Lower leg skin (tissue), 4 donors: ENCODE results near the gene RAP1GDS1. TPM values are rescaled to one million over a fixed set of nuclear protein-coding genes. Genes with fewer than 3 reads are reported as not detected.

ENCODE experiments used
- DNase-seq, 2 donors: peaks; one replicate each; pipeline ENCODE4 v3.0.0-alpha.2; 2019; ENCODE audit warnings: low spot score in 2 of 2
- H3K4me3 ChIP-seq: fragments of 200-600 bp; sonication (generic); 2 replicates; pipeline ENCODE4 v1.5.1; 2017; ENCODE audit warnings: mild to moderate bottlenecking, low read depth; ENCODE audit not compliant: poor library complexity, severe bottlenecking
- POLR2A ChIP-seq, 2 donors: fragments of 450-650 bp; IDR thresholded peaks; one replicate each; pipeline ENCODE4 v1.6.1; 2016 to 2017; ENCODE audit warnings: antibody characterized with exemption in 2 of 2, mild to moderate bottlenecking in 1 of 2, moderate library complexity in 1 of 2
- WGBS, 2 donors: methylation state at CpG; one replicate each; pipeline ENCODE4 v1.1.5; 2018; 5-methylcytosine and 5-hydroxymethylcytosine counted together
- intact Hi-C: fragments of 100-400 bp; cut with DNase I; formaldehyde crosslinking; loops from one replicate; pipeline ENCODE4 v1.15.0; 2023; ENCODE audit warnings: low total_unique reads
- total RNA-seq, 4 donors: library from RNA; depleted of rRNA; stranded (reverse); fragments of >200 nt; gene quantifications; one replicate each; pipeline ENCODE4 v1.1.0, GENCODE V29; 2016
- TF ChIP-seq, protein P1 (sequence below), 3 donors: fragments of 450-650 bp; IDR thresholded peaks; one replicate each; pipeline ENCODE4 v1.5.1; 2016; ENCODE audit warnings: antibody characterized with exemption in 3 of 3, mild to moderate bottlenecking in 3 of 3, moderate library complexity in 2 of 3

Gene RAP1GDS1
- total RNA-seq, 4 donors from 2014 or later: 24.1 to 29.2 (median 26.5) TPM

DNA sequence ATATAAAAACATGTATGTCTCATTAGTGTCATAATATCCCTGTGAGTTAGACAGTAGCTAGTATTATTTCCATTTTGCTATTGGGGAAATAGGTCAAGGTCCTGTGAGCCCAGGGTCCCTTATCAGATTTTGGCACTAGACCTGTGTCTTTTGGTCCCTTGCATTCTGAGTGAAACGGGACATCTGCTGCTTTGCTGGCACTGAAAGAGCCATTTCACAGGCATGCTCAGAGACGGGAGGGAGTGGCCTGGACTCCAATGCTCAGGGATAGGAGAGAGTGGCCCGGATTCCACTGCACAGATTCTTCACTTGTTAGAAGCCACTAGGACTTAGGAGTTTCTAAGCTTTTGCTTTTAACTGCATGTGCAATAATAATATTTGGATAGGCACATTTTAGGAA, 220.0 kb downstream of the RAP1GDS1 start:
- intact Hi-C loops: no loop called here
- 48% methylated on average over 3 of the region's 3 CpGs for WGBS, 2 donors
- no peak overlapping the region for H3K4me3 ChIP-seq
- DNase-seq: peak in 1 of 2 donors; percentile 50
- TF ChIP-seq, protein P1, sequence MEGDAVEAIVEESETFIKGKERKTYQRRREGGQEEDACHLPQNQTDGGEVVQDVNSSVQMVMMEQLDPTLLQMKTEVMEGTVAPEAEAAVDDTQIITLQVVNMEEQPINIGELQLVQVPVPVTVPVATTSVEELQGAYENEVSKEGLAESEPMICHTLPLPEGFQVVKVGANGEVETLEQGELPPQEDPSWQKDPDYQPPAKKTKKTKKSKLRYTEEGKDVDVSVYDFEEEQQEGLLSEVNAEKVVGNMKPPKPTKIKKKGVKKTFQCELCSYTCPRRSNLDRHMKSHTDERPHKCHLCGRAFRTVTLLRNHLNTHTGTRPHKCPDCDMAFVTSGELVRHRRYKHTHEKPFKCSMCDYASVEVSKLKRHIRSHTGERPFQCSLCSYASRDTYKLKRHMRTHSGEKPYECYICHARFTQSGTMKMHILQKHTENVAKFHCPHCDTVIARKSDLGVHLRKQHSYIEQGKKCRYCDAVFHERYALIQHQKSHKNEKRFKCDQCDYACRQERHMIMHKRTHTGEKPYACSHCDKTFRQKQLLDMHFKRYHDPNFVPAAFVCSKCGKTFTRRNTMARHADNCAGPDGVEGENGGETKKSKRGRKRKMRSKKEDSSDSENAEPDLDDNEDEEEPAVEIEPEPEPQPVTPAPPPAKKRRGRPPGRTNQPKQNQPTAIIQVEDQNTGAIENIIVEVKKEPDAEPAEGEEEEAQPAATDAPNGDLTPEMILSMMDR (IDR thresholded peaks at IDR 0.05): no peak
- TF ChIP-seq POLR2A (IDR thresholded peaks at IDR 0.05): no peak

DNA sequence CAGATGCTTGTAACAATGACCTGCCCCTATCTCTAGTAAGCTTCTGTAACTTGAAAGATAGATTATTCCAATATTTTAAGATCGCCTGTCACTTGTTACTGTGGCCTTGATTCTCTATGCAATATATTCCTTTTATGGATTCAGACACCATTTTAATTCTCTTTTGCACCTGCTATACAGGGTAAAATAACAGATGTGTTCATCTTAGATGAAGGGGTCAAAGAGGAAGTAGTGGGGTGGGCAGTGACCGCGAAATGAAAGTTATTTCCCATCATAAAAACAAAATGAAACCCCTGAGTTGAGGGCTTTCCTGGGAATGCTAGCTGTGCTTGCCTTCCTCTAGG, 221.3 kb downstream of the RAP1GDS1 start:
- intact Hi-C loops: no loop called here
- no peak overlapping the region for H3K4me3 ChIP-seq
- no peak for TF ChIP-seq POLR2A (IDR thresholded peaks at IDR 0.05)
- TF ChIP-seq, protein P1 (IDR thresholded peaks at IDR 0.05): no peak
- WGBS, 2 donors: 81 to 86% methylated on average over 3 of the region's 3 CpGs
- DNase-seq: no peak

DNA sequence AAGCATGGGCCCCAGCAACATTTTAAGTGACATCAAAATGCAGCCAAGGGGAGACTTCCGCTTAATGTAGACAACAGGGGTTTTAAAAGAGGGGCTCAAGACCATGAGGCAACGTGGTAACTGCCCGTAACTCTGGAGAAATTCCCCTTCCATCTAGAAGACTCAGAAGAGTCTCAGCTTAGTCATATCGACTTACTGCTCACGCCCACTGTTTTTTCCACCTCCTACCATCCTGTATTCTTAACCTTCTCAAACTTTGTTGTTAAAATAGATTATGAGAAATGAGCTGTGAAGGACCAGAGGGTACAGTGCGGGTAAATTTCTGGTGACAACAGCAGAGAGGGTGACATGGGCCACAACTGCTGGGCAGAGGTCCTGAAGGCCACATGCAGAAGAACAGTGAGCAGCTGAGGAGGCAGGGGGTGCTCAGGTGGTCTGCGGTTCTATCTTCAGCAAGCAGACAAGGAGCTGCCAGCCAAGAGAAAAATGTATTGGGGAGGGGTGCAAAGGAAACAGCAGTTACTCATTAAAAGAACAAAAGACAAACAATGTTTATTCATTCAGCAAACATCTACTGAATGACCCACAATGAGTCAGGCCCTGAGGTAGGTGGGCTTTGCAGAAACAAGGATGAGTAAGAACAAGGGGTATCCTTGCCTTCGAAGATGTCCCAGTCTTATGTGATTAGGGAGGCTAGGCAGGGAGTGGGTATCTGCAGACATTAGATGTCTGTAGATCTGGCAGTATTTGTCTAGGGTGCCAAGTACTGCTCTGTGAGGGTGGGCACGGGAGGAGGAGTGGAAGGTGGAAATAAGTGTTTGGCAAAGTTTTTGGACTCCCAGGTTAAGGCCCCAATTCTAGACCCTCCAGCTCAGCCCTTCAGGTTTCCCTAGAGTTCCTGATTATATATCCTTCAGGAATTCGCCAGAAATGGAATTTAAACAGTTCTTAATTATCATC, 221.9 kb downstream of the RAP1GDS1 start:
- H3K4me3 ChIP-seq: no peak overlapping the region
- DNase-seq: peak in 1 of 2 donors; percentile 49
- 87 to 92% methylated on average over 10 of the region's 10 CpGs for WGBS, 2 donors
- no peak for TF ChIP-seq POLR2A (IDR thresholded peaks at IDR 0.05)
- TF ChIP-seq, protein P1 (IDR thresholded peaks at IDR 0.05): no peak
- intact Hi-C loops: no loop called here

DNA sequence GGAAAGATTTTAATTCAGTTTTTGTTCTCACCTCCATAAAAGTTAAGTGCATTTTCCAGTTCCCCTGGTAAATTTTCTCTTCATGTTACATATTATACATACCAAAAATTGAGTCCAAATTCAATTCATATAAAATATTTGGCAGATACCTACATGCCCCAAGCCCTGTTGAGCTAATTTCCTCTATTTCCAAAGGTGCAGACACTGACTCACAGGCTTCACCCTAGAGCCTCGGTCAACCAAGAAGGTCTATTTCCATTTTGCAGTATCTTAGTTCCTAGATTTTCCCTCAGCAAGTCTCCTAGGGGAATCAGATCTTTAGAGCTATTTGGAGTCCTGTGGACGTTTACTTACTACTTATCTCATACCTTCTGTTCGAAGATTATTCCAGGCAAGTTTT, 222.8 kb downstream of the RAP1GDS1 start:
- 70 to 78% methylated on average over 3 of the region's 3 CpGs for WGBS, 2 donors
- DNase-seq: no peak

DNA sequence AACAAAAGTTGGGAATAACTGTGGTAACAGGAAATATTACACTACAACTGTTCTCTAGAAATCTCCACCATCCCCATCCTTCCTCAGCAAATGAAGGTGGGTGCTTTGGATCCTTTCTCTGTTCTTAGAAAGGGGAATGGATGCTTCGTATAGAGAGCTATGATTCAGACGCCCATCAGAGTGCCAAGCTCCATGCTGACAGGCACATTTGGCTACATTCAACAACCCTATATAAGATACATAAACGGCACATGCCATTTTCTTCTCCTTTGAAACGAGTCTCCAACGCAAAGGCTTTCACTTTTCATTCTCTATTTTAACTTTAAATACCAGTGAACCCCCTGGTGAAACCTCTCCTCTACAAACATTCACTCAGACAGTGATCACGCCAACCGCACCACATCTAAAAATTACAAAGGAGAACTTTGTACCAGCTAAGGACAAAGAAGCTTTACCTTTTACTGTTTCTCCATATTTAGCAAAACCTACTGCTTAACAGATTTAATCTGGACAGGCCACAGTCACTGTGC, 224.7 kb downstream of the RAP1GDS1 start:
- TF ChIP-seq, protein P1 (IDR thresholded peaks at IDR 0.05): no peak
- TF ChIP-seq POLR2A (IDR thresholded peaks at IDR 0.05): no peak
- DNase-seq: peak in 1 of 2 donors; percentile 4
- H3K4me3 ChIP-seq: no peak overlapping the region
- intact Hi-C loops: no loop called here
- 92 to 93% methylated on average over 7 of the region's 7 CpGs for WGBS, 2 donors

More for the DNA sequence above, 222.8 kb downstream of the RAP1GDS1 start:
- TF ChIP-seq, protein P1 (IDR thresholded peaks at IDR 0.05): no peak
- no peak for TF ChIP-seq POLR2A (IDR thresholded peaks at IDR 0.05)
- H3K4me3 ChIP-seq: no peak overlapping the region
- intact Hi-C loops: no loop called here
